Endodermal cell (in vitro differentiated cells): ENCODE measurements around the gene AAK1. TPM values are rescaled to one million over a fixed set of nuclear protein-coding genes. Genes with fewer than 3 reads are reported as not detected.

Experiments used
- DNase-seq: peaks from one replicate; pipeline ENCODE4 v3.0.0-alpha.2; 2017
- H3K27ac ChIP-seq: 2 replicates; pipeline ENCODE4 v1.5.1; 2013; ENCODE audit warnings: mild to moderate bottlenecking, low read depth, low read length, moderate library complexity
- H3K27me3 ChIP-seq: 2 replicates; pipeline ENCODE4 v1.6.1; 2013; ENCODE audit warnings: mild to moderate bottlenecking, low read length, moderate library complexity; ENCODE audit not compliant: insufficient read depth, control insufficient read depth, poor library complexity, severe bottlenecking
- H3K36me3 ChIP-seq: 2 replicates; pipeline ENCODE4 v1.7.0; 2013; ENCODE audit warnings: mild to moderate bottlenecking, low read length, moderate library complexity; ENCODE audit not compliant: control insufficient read depth, insufficient read depth
- H3K4me1 ChIP-seq: one replicate; pipeline ENCODE4 v1.7.0; 2013; ENCODE audit warnings: low read length; ENCODE audit not compliant: control insufficient read depth, insufficient read depth
- H3K4me3 ChIP-seq: 2 replicates; pipeline ENCODE4 v1.5.1; 2013; ENCODE audit warnings: mild to moderate bottlenecking, low read length, moderate library complexity
- H3K9ac ChIP-seq: 2 replicates; pipeline ENCODE4 v1.6.1; 2013; ENCODE audit warnings: mild to moderate bottlenecking, low read length, moderate library complexity; ENCODE audit not compliant: poor library complexity, severe bottlenecking; ENCODE audit errors: extremely low read depth
- H3K9me3 ChIP-seq: 2 replicates; pipeline ENCODE4 v1.6.1; 2013; ENCODE audit warnings: mild to moderate bottlenecking, low read length, moderate library complexity; ENCODE audit not compliant: control insufficient read depth
- H3K27ac Mint-ChIP-seq: 2 replicates; pipeline ENCODE4 v1.8.0; 2020; ENCODE audit warnings: mixed read lengths
- H3K27me3 Mint-ChIP-seq: 2 replicates; pipeline ENCODE4 v1.8.0; 2021; ENCODE audit warnings: mild to moderate bottlenecking, mixed read lengths; ENCODE audit not compliant: insufficient read depth
- H3K36me3 Mint-ChIP-seq: 2 replicates; pipeline ENCODE4 v1.8.0; 2020; ENCODE audit warnings: low read depth, mixed read lengths
- H3K4me1 Mint-ChIP-seq: 2 replicates; pipeline ENCODE4 v1.8.0; 2020; ENCODE audit warnings: mixed read lengths
- H3K4me3 Mint-ChIP-seq: 2 replicates; pipeline ENCODE4 v1.8.0; 2020; ENCODE audit warnings: mild to moderate bottlenecking, moderate library complexity, mixed read lengths
- H3K9me3 Mint-ChIP-seq: 2 replicates; pipeline ENCODE4 v1.8.0; 2020; ENCODE audit warnings: mild to moderate bottlenecking, mixed read lengths
- WGBS, 2 experiments: methylation state at CpG; one replicate each; pipeline versions ENCODE4 v1.1.5 to v1.1.7; 2013; ENCODE audit warnings: missing lambda C conversion rate in 2 of 2, mixed read lengths in 1 of 2; ENCODE audit not compliant: insufficient coverage in 1 of 2, insufficient read length in 1 of 2; 5-methylcytosine and 5-hydroxymethylcytosine counted together
- total RNA-seq, 2 donors: library from RNA; stranded (reverse); fragmentation: NEBNext Ultra II Directional in 1 of 2; extraction: Animal tissue kit (Norgen Biotek cat#: 25700) in 1 of 2; gene quantifications; 2 replicates in 1 of 2; 3 replicates in 1 of 2; pipeline ENCODE4 v1.2.1, GENCODE V29; 2021
- TF ChIP-seq, protein P1 (sequence below): fragments of 200-600 bp; sonication (generic); conservative IDR thresholded peaks from 2 replicates; pipeline ENCODE4 v1.5.0; 2021; ENCODE audit warnings: antibody characterized with exemption, mild to moderate bottlenecking

The AAK1 gene
- total RNA-seq, 2 donors from 2014 or later: 29.2 to 34.7 TPM

GRCh38 chr2:69512446-69512845 is 131.1 kb downstream of the AAK1 start:
- Histone ChIP-seq H3K4me3 (no peak overlapping the region), H3K27me3 (no peaks in the 10 kb centered on the region), H3K9me3 (no peaks in the 10 kb centered on the region), H3K9ac (no peak overlapping the region), H3K4me1 (no peaks in the 10 kb centered on the region), H3K27ac (no peak overlapping the region), H3K36me3 (peaks cover 66% of the 10 kb centered on the region)
- TF ChIP-seq, protein P1, sequence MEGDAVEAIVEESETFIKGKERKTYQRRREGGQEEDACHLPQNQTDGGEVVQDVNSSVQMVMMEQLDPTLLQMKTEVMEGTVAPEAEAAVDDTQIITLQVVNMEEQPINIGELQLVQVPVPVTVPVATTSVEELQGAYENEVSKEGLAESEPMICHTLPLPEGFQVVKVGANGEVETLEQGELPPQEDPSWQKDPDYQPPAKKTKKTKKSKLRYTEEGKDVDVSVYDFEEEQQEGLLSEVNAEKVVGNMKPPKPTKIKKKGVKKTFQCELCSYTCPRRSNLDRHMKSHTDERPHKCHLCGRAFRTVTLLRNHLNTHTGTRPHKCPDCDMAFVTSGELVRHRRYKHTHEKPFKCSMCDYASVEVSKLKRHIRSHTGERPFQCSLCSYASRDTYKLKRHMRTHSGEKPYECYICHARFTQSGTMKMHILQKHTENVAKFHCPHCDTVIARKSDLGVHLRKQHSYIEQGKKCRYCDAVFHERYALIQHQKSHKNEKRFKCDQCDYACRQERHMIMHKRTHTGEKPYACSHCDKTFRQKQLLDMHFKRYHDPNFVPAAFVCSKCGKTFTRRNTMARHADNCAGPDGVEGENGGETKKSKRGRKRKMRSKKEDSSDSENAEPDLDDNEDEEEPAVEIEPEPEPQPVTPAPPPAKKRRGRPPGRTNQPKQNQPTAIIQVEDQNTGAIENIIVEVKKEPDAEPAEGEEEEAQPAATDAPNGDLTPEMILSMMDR: no peak
- Mint-ChIP-seq H3K36me3 (peaks cover 53% of the 10 kb centered on the region), H3K9me3 (no peaks in the 10 kb centered on the region), H3K4me1 (peaks cover 5% of the 10 kb centered on the region), H3K27me3 (no peaks in the 10 kb centered on the region), H3K4me3 (no peak overlapping the region), H3K27ac (no peak overlapping the region)
- WGBS, 2 experiments: 66 to 67% methylated on average over 3 of the region's 3 CpGs
- DNase-seq: no peak

DNA sequence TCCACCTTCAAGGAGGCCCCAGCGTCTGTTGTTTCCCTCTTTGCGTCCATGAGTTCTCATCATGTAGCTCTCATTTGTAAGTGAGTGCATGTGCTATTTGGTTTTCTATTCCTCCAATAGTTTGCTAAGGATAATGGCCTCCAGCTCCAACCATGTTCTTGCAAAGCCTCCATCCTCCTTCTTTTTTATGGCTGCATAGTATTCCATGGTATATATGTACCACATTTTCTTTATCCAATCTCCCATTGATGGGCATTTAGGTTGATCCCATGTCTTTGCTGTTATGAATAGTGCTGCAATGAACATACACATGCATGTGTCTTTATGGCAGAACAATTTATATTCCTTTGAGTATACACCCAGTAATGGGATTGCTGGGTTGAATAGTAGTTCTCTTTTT is 133.3 kb downstream of the AAK1 start:
- Mint-ChIP-seq H3K4me3 (no peak overlapping the region), H3K9me3 (no peaks in the 10 kb centered on the region), H3K27me3 (no peaks in the 10 kb centered on the region), H3K27ac (no peak overlapping the region), H3K36me3 (peaks cover 62% of the 10 kb centered on the region), H3K4me1 (peaks cover 5% of the 10 kb centered on the region)
- H3K4me1 ChIP-seq: no peaks in the 10 kb centered on the region
- no peaks in the 10 kb centered on the region for H3K9me3 ChIP-seq
- no peak for DNase-seq
- H3K36me3 ChIP-seq: peaks cover 79% of the 10 kb centered on the region
- 94 to 100% methylated on average over 1 to 2 of the region's 2 CpGs for WGBS, 2 experiments
- no peak overlapping the region for H3K9ac ChIP-seq
- TF ChIP-seq, protein P1: no peak
- no peaks in the 10 kb centered on the region for H3K27me3 ChIP-seq
- H3K4me3 ChIP-seq: no peak overlapping the region
- no peak overlapping the region for H3K27ac ChIP-seq

DNA sequence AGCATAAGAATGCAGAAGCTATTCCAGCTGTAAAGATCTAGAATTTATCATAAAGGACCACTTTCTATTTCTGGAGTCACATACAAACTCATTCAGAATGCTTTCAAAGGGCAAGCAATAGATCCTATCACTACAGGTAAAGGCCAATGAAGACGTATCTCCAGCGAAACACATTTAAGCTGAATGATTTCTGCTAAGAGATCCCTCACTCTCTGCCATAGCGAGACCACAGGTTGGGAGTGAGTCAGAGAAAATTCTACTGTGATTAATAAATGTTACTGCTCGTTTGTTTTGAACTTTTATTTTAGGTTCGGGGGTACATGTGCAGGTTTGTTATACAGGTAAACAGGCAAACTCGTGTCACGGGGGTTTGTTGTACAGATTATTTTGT is 133.8 kb downstream of the AAK1 start:
- no peak overlapping the region for H3K27ac Mint-ChIP-seq
- Histone ChIP-seq H3K4me3 (no peak overlapping the region), H3K9me3 (no peaks in the 10 kb centered on the region), H3K36me3 (peaks cover 76% of the 10 kb centered on the region), H3K4me1 (no peaks in the 10 kb centered on the region), H3K9ac (no peak overlapping the region), H3K27me3 (no peaks in the 10 kb centered on the region), H3K27ac (no peak overlapping the region)
- H3K36me3 Mint-ChIP-seq: peaks cover 62% of the 10 kb centered on the region
- TF ChIP-seq, protein P1: no peak
- no peaks in the 10 kb centered on the region for H3K9me3 Mint-ChIP-seq
- no peak for DNase-seq
- peaks cover 5% of the 10 kb centered on the region for H3K4me1 Mint-ChIP-seq
- 96 to 98% methylated on average over 5 to 7 of the region's 7 CpGs for WGBS, 2 experiments
- H3K4me3 Mint-ChIP-seq: no peak overlapping the region
- no peaks in the 10 kb centered on the region for H3K27me3 Mint-ChIP-seq
